SK-N-SH (cell line): Measurements from ENCODE around the gene DUS2. TPM values are rescaled to one million over a fixed set of nuclear protein-coding genes. Genes with fewer than 3 reads are reported as not detected.

Experiments
- CTCF ChIA-PET: fragments of 300-600, 350-600 bp; formaldehyde crosslinking; extraction: SDS; loops from one replicate; lab custom pipeline; 2021; lab: Yijun Ruan, JAX
- POLR2A ChIA-PET: fragments of 350-600 bp; sonication (Branson Sonifier 250); formaldehyde crosslinking; extraction: SDS; loops from one replicate; lab custom pipeline; 2020; ENCODE audit warnings: antibody characterized with exemption, inconsistent platforms; lab: Yijun Ruan, JAX
- DNase-seq: peaks from one replicate; pipeline ENCODE4 v3.0.0; 2012
- H2AFZ ChIP-seq: fragments of 200-600 bp; sonication (generic); 2 replicates; pipeline ENCODE4 v1.8.1; 2016; ENCODE audit warnings: antibody characterized with exemption, mild to moderate bottlenecking, low read depth
- H3F3A ChIP-seq: fragments of 200-600 bp; sonication (generic); replicated peaks from 2 replicates; pipeline ENCODE3; 2016; ENCODE audit warnings: antibody characterized with exemption, mild to moderate bottlenecking; ENCODE audit not compliant: insufficient read depth
- H3K27ac ChIP-seq, 2 experiments: fragments of 200-500 bp in 1 of 2; fragments of 200-600 bp in 1 of 2; sonication (Bioruptor generic) in 1 of 2; sonication (generic), shearing (Covaris generic) in 1 of 2; 2 replicates each; pipeline versions ENCODE4 v1.5.1 to v1.6.1; 2014 to 2016; ENCODE audit warnings: low read depth in 2 of 2, inconsistent platforms in 1 of 2, low read length in 1 of 2, mild to moderate bottlenecking in 1 of 2, mixed read lengths in 1 of 2
- H3K27me3 ChIP-seq: fragments of 200-600 bp; sonication (generic), shearing (Covaris generic); 2 replicates; pipeline ENCODE4 v1.6.1; 2016; ENCODE audit warnings: mixed run types; ENCODE audit not compliant: insufficient read depth
- H3K36me3 ChIP-seq, 2 experiments: fragments of 200-500 bp in 1 of 2; fragments of 200-600 bp in 1 of 2; sonication (Bioruptor generic) in 1 of 2; sonication (generic) in 1 of 2; replicated peaks in 1 of 2; 2 replicates each; pipeline versions ENCODE3 to v1.5.1; 2014 to 2016; ENCODE audit warnings: low read length in 1 of 2, mild to moderate bottlenecking in 1 of 2; ENCODE audit not compliant: insufficient read depth in 2 of 2, control insufficient read depth in 1 of 2
- H3K4me1 ChIP-seq, 2 experiments: fragments of 200-500 bp in 1 of 2; fragments of 200-600 bp in 1 of 2; sonication (Bioruptor generic) in 1 of 2; sonication (generic), shearing (Covaris generic) in 1 of 2; 2 replicates each; pipeline versions ENCODE4 v1.5.1 to v1.6.1; 2014 to 2016; ENCODE audit warnings: low read depth in 1 of 2, low read length in 1 of 2, mixed run types in 1 of 2; ENCODE audit not compliant: insufficient read depth in 2 of 2, control insufficient read depth in 1 of 2
- H3K4me2 ChIP-seq: fragments of 200-600 bp; sonication (generic), shearing (Covaris generic); 2 replicates; pipeline ENCODE4 v1.6.1; 2017; ENCODE audit warnings: mixed run types
- H3K4me3 ChIP-seq, 2 experiments: fragments of 200-500 bp in 1 of 2; fragments of 200-600 bp in 1 of 2; sonication (Bioruptor generic) in 1 of 2; sonication (generic), shearing (Covaris generic) in 1 of 2; 2 replicates each; pipeline versions ENCODE4 v1.5.1 to v1.8.1; 2014 to 2016; ENCODE audit warnings: low read depth in 2 of 2, inconsistent platforms in 1 of 2, low read length in 1 of 2, mild to moderate bottlenecking in 1 of 2, mixed read lengths in 1 of 2, moderate library complexity in 1 of 2
- H3K79me2 ChIP-seq: fragments of 200-600 bp; sonication (generic); 2 replicates; pipeline ENCODE4 v1.8.1; 2017; ENCODE audit warnings: mild to moderate bottlenecking; ENCODE audit not compliant: insufficient read depth
- H3K9ac ChIP-seq: fragments of 200-600 bp; sonication (generic); 2 replicates; pipeline ENCODE4 v1.6.1; 2017; ENCODE audit warnings: mixed run types
- H3K9me2 ChIP-seq: fragments of 200-600 bp; sonication (generic); 2 replicates; pipeline ENCODE4 v1.6.1; 2017; ENCODE audit warnings: mixed run types
- H3K9me3 ChIP-seq: fragments of 200-600 bp; sonication (generic); 2 replicates; pipeline ENCODE4 v1.6.1; 2017; ENCODE audit warnings: mixed run types, mild to moderate bottlenecking, moderate library complexity
- H4K20me1 ChIP-seq: fragments of 200-600 bp; sonication (generic); 2 replicates; pipeline ENCODE4 v1.6.1; 2017; ENCODE audit warnings: mild to moderate bottlenecking, mixed run types; ENCODE audit not compliant: insufficient read depth
- CHD2 ChIP-seq: fragments of 150-350 bp; IDR thresholded peaks from 2 replicates; pipeline ENCODE4 v1.6.1; 2018; ENCODE audit warnings: low read length; ENCODE audit not compliant: partially characterized antibody
- CTCF ChIP-seq: fragments of 200-600 bp; sonication (generic); IDR thresholded peaks from 2 replicates; pipeline ENCODE4 v1.6.1; 2017; ENCODE audit warnings: antibody characterized with exemption, mild to moderate bottlenecking, moderate library complexity
- EZH2phosphoT487 ChIP-seq: fragments of 200-600 bp; sonication (generic); IDR thresholded peaks from 2 replicates; pipeline ENCODE4 v1.6.1; 2017; ENCODE audit warnings: low read depth, mixed run types, mild to moderate bottlenecking, antibody characterized with exemption, moderate library complexity, borderline replicate concordance
- FOSL2 ChIP-seq: IDR thresholded peaks from 2 replicates; pipeline ENCODE4 v1.4.0; 2012; ENCODE audit warnings: low read depth, mild to moderate bottlenecking, moderate library complexity, borderline replicate concordance
- FOXJ3 ChIP-seq: sonication (generic); formaldehyde crosslinking; IDR thresholded peaks from 2 replicates; pipeline ENCODE4 v1.5.1; 2020; ENCODE audit warnings: mild to moderate bottlenecking, missing genetic modification reagents
- FOXM1 ChIP-seq: IDR thresholded peaks from 2 replicates; pipeline ENCODE4 v1.4.0; 2012; ENCODE audit warnings: low read depth, mild to moderate bottlenecking
- GABPA ChIP-seq: IDR thresholded peaks from 2 replicates; pipeline ENCODE4 v1.4.0; 2012; ENCODE audit warnings: low read depth, mild to moderate bottlenecking
- IRF3 ChIP-seq: fragments of 150-350 bp; IDR thresholded peaks from 2 replicates; pipeline ENCODE4 v1.6.1; 2016; ENCODE audit warnings: mild to moderate bottlenecking, low read depth, low read length
- JUND ChIP-seq: IDR thresholded peaks from 2 replicates; pipeline ENCODE4 v1.4.0; 2012
- MXI1 ChIP-seq: IDR thresholded peaks from 2 replicates; pipeline ENCODE4 v1.6.1; 2012; ENCODE audit warnings: mild to moderate bottlenecking, low read depth, low read length, improper control_type of control experiment
- NFIC ChIP-seq: IDR thresholded peaks from 2 replicates; pipeline ENCODE4 v1.4.0; 2012; ENCODE audit warnings: borderline replicate concordance
- NRF1 ChIP-seq: IDR thresholded peaks from 2 replicates; pipeline ENCODE4 v1.6.1; 2012; ENCODE audit warnings: low read depth, mild to moderate bottlenecking, low read length
- PBX3 ChIP-seq: IDR thresholded peaks from 2 replicates; pipeline ENCODE4; 2012
- REST ChIP-seq: IDR thresholded peaks from 2 replicates; pipeline ENCODE4 v1.6.1; 2012; ENCODE audit warnings: mild to moderate bottlenecking, low read depth, low read length, moderate library complexity
- RFX5 ChIP-seq: IDR thresholded peaks from 2 replicates; pipeline ENCODE4 v1.6.1; 2012; ENCODE audit warnings: mild to moderate bottlenecking, improper control_type of control experiment, low read length
- SIN3A ChIP-seq: IDR thresholded peaks from 2 replicates; pipeline ENCODE4 v1.6.1; 2012; ENCODE audit warnings: low read depth, mild to moderate bottlenecking, low read length, moderate library complexity, borderline replicate concordance
- SMC3 ChIP-seq: IDR thresholded peaks from 2 replicates; pipeline ENCODE4 v1.6.1; 2012; ENCODE audit warnings: low read depth, low read length, improper control_type of control experiment
- TAF1 ChIP-seq: IDR thresholded peaks from 2 replicates; pipeline ENCODE4 v1.6.1; 2012; ENCODE audit warnings: low read depth, mild to moderate bottlenecking, low read length, moderate library complexity, borderline replicate concordance
- TCF12 ChIP-seq: IDR thresholded peaks from 2 replicates; pipeline ENCODE4 v1.4.0; 2012
- USF2 ChIP-seq: fragments of 150-350 bp; IDR thresholded peaks from 2 replicates; pipeline ENCODE4 v1.6.1; 2017; ENCODE audit warnings: antibody characterized with exemption, low read length, low read depth, borderline replicate concordance
- WGBS: methylation state at CpG from one replicate; pipeline ENCODE4 v1.1.6; 2017; ENCODE audit warnings: low lambda C conversion rate; 5-methylcytosine and 5-hydroxymethylcytosine counted together
- polyA plus RNA-seq, 3 experiments: library from polyadenylated mRNA; depleted of rRNA; stranded (reverse); fragments of >200 nt; gene quantifications; 2 replicates each; pipeline ENCODE4 v1.2.3, GENCODE V29; 2012

The DUS2 gene
- polyA plus RNA-seq, 1 of the 3 experiments (the other 2 are of a cell fraction) = 16.1 TPM

GRCh38 chr16:68046106-68046505 is 23.0 kb downstream of the DUS2 start:
- Histone ChIP-seq H3F3A (no peaks in the 10 kb centered on the region), H3K4me1 (no peaks in the 10 kb centered on the region), H3K9ac (no peak overlapping the region), H3K9me2 (no peaks in the 10 kb centered on the region), H3K27me3 (no peaks in the 10 kb centered on the region), H3K27ac (no peak overlapping the region), H4K20me1 (no peaks in the 10 kb centered on the region), H3K4me3 (no peak overlapping the region), H2AFZ (no peak overlapping the region), H3K4me2 (no peak overlapping the region), H3K36me3 (peaks cover 0 to 2% of the 10 kb centered on the region in 2 experiments), H3K79me2 (no peaks in the 10 kb centered on the region), H3K9me3 (no peaks in the 10 kb centered on the region)
- TF ChIP-seq EZH2phosphoT487 = no peak
- TF ChIP-seq SIN3A = no peak
- no peak for TF ChIP-seq NFIC
- TF ChIP-seq TAF1 = no peak
- no peak for TF ChIP-seq CTCF
- no peak for TF ChIP-seq REST
- TF ChIP-seq JUND = no peak
- no peak for TF ChIP-seq CHD2
- no peak for TF ChIP-seq FOXM1
- no peak for TF ChIP-seq GABPA
- no peak for DNase-seq
- POLR2A ChIA-PET = interaction anchor here (0.6 kb wide), 4 partner anchors 39 to 1054 kb away, joined by 3 to 6 read pairs (median 4); no protein-coding TSS in a partner anchor
- WGBS = 69% methylated on average over 7 of the region's 7 CpGs
- CTCF ChIA-PET = no interaction called here

GRCh38 chr16:68047987-68048386 is 24.9 kb downstream of the DUS2 start:
- DNase-seq = no peak
- no peak overlapping the region for H3K4me2 ChIP-seq
- H3K79me2 ChIP-seq = no peaks in the 10 kb centered on the region
- no peaks in the 10 kb centered on the region for H3K9me2 ChIP-seq
- 93% methylated on average over 2 of the region's 2 CpGs for WGBS
- ChIA-PET CTCF (interaction anchor here (1.6 kb wide), 1 partner anchor 165 kb away, joined by 4 read pairs; no protein-coding TSS in a partner anchor), POLR2A (no interaction called here)
- no peak overlapping the region for H3K4me3 ChIP-seq
- H3K27me3 ChIP-seq = no peaks in the 10 kb centered on the region
- H3K9ac ChIP-seq = no peak overlapping the region
- no peak overlapping the region for H2AFZ ChIP-seq
- H3K27ac ChIP-seq = no peak overlapping the region
- H4K20me1 ChIP-seq = no peaks in the 10 kb centered on the region
- H3K36me3 ChIP-seq = peaks cover 2 to 7% of the 10 kb centered on the region in 2 experiments
- no peaks in the 10 kb centered on the region for H3K9me3 ChIP-seq
- no peaks in the 10 kb centered on the region for H3F3A ChIP-seq
- no peaks in the 10 kb centered on the region for H3K4me1 ChIP-seq
- no peak for TF ChIP-seq NFIC
- no peak for TF ChIP-seq TCF12
- no peak for TF ChIP-seq FOXJ3 (CRISPR knock-in tag)
- no peak for TF ChIP-seq IRF3
- TF ChIP-seq RFX5 = no peak
- TF ChIP-seq FOSL2 = no peak
- no peak for TF ChIP-seq USF2
- TF ChIP-seq FOXM1 = no peak
- TF ChIP-seq SMC3 = no peak
- no peak for TF ChIP-seq EZH2phosphoT487
- no peak for TF ChIP-seq TAF1
- no peak for TF ChIP-seq PBX3
- no peak for TF ChIP-seq NRF1
- TF ChIP-seq MXI1 = no peak
